ENCODE measurements around the gene NDUFS6.

Gene NDUFS6
- total RNA-seq = 12.2 to 71.9 (median 25.3) reads per million in 3 experiments

DNA sequence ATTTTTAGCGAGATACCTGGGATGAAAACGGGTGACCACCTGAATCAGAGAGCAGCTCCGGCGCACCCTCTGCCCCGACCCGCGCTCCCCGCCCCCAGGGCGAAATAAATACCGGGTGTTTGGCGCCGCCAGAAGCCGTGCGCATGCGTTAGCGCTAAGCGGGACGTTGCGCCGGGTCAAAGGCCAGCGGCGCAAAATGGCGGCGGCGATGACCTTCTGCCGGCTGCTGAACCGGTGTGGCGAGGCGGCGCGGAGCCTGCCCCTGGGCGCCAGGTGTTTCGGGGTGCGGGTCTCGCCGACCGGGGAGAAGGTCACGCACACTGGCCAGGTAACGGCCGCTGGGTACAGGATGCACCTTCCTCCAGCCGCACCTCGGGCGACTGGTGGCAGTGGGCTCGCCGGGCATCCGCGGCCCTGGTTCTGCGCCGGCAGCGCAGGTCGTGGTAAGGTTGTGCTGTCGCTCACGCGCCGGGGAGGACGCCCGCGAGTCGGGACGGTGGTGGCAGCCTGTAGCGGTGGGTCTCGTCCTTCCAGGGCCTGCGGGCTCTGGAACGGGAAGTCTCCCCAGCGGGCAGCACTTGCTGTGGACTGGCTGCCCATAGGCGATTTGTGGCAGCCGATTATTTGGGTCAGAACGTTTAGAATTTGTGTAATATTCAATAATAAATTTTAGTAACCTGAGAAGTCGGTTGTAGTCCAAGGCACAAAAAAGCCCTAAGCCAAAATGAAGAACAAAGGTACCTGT is at the start of gene NDUFS6:
Gene NDUFS6, plus strand, starts transcription at position 186 of the 745 bp plus-strand sequence. Its CDS starts 11 bp downstream, at position 197.
- DNase-seq = peak; percentile 69

DNA sequence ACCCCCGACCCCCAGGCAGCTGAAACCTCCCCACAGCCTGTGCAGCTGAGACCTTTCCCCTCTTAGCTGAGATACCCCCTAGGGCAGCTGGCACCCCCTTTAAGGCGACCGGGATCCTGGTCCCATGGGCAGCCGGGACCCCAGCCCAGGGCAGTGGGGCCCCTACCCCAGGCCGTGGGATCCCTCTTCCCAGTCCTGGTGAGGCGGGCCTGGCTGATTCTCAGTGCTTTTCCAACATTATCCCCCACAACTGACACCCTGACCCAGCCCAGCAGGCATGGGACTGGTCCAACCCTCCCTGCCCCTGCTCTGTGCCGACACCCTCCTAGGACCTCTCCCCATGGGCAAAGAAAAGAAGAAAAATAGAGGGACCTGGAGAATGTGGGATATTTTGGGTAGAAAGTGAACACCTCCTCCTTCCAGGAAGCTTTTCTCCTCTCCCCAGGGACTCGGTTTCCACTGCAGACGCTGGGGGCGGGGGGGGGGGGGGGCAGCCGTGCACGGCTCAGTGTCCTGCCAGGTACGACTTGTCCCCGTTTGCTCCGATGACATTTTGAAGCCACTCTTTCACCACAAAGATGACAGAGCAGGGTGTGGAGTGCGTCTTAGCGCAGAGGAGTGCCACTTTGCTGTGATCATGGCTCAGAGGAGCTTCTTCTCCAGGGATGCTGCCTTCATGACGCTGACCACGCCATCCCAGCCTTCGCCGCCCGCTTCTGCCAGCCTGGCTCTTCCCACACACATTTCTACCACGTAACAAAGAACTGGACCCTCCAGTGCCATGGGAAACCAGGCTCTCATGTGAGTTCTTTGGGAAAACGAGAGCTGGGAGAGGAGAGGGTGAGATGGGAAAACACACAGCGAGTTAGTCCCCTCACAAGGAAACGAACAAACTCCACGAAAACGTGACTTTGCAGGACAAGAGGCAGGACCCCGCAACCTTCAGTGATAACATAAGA is 49.1 kb upstream of the NDUFS6 start:
- no peak for DNase-seq

DNA sequence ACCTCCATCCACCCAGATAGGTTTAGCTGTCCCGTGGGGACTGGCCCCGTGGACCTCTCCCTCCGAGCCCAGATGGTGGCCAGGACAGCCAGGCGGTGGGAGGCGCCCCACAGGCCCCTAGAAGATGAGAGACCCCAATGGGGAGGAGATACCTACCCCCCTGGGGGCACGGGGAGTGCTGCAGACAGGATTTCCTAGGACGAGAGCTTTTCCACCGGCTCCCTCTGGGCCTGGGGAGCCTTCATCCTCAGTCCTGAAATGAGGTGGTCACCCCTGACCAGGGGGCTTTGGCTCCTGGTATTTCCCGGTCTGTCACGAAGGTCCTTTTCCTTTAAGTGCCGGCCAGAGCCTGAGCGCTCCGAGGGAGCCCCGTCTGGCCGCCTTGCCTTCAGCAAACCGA is 48.3 kb upstream of the NDUFS6 start:
- DNase-seq = no peak

DNA sequence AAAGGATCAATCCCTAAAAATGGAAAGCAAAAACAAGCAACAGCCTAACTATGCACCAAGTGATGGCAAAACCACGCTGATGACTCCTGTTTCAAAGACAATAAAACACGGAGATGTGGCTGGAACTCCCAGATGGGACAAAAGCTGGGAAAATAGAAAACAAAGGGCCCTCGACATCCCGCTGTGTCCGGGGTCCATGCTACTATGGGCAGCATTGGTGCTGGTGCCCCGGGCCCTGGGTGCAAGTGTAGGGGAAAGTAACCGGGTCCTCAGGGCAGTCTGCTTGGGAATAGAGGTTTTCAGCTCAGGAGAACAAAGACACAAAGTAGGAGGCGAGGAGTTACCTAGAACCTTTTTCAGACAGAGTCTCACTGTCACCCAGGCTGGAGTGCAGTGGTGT is 47.7 kb upstream of the NDUFS6 start:
- no peak for DNase-seq

DNA sequence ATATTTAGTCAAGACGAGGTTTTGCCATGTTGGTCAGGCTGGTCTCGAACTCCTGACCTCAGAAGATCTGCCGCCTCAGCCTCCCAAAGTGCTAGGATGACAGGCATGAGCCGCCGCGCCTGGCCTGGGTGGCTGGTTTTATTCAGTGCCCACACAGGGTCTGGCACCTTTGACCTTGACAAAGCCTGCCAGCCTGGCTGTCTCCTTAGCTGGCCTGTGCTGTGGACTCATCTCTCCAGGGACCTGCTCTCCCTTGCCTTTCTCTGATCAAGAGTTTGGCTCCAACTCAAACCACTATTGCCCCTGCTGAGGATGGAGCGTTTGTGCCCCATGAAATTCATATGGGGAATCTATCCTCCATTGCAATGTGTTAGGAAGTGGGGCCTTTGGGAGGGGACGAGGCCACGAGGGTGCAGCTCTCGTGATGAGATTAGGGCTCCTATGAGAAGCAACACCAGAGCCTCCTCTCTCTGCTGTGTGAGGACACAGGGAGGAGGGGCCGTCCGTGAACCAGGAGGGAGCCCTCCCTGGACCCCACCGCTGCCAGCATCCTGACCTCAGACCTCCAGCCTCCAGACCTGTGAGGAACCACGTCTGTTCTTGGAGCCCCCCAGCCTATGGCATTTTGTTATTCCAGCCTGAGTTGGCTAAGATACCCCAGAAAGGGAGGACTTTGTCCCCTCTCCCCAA is 46.5 kb upstream of the NDUFS6 start:
- DNase-seq = no peak

DNA sequence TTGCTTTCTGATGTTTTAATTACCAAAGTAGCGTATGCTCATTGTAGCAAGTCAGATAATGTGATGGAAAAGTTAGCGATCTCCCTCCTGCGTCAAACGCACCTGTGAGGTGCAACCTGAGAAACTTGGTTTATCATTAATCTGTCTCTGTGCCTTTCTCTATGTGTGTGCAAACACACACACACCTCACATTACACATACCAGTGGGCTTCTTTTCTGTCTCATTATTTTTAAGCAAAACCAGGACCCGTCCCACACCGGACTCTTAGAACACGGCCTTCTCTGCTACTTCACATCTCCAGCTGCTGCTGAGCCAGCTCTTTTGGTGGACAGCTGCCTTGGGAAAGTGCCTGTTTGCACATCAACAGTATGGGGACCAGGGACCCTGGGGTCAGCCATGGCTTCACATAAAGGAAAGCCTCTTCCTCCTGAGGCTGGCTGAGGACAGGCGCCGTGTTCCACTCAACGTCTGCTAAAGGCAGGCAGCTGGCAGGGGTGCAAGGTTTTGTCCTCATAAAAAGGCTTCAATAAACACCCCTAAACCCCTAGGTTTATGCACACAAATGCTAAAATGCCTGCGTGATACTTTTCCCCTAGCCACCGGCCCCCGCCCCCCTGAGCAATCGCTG is 45.8 kb upstream of the NDUFS6 start:
- no peak for DNase-seq

DNA sequence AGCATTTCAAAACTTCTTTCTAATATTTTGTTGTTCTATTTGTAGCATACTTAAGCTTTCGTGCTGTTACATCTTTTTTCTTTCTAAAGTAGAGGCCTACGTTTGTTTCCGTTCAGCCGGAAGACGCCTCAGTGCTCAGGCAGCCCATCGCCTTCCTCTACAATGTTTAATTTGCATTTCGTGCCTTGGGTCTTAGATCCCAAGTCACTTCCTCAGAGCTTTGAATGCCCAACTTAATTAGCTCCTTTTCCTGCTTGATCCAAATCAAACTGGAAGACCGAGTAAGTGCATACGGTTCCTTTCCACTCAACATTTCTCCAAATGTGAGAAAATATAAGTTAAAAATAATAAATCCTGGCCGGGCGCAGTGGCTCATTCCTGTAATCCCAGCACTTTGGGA is 44.7 kb upstream of the NDUFS6 start:
- DNase-seq = no peak

DNA sequence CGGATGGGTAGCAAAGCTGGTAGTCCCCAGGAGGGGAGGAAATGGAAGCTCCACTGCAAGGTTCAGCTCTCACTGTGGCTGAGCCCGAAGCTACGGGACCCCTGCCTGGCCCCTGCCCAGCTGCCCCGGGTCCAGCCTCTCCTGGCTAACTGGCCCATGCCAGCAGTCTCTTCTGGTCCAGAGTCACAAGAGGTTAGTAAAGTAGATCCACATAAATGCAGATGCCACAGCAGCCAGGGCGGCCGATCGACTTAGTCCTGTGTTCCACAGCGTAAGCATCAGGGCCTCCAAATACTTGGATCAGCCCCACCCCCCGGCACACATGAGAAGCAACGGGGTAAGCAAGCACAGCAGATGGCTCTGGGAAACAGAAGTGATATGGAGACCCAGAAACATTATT is 43.7 kb upstream of the NDUFS6 start:
- no peak for DNase-seq

DNA sequence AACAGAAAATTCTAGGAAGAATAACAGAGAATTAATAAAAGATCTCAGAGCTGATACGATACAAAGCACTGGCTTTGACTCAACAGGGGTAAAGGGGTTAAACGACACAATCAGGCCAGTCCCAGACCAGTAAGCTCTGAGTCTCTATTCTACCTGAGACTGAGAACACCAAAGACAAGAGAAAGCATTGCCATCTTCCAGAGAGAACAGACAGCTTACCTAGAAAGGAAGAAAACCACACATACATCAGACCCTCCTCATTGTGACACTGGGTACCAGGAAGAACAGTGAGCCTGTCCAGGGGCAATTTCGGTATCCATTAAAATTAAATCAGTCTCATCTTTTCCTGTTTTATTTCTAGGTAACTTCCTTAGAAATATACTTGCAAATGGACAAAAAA is 42.6 kb upstream of the NDUFS6 start:
- no peak for DNase-seq

DNA sequence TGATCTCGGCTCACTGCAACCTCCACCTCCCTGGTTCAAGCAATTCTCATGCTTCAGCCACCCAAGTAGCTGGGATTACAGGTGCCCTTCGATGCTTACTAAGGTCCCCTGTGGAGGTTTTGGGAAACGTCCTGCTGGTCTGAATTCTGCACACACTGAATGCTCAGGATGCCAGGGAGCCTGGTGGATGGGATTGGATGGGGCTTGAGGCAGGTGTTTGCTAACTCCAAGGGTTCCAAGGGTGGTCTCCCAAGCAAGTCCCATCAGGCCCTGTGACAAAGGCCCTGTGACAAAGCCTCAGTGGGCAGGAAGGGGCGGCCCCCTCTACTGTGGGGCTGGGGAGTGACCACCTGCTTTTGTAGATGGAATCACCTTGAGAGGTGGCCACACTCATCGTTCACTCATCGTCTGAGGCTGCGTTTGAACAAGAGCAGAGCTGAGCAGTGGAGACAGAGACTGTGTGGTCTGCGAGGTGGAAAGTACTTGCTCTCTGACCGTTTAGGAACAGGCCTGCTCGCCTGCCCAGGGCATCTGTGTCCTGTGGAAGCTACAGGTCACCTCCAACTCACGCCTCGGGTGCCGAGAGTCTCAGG is 41.7 kb upstream of the NDUFS6 start:
- no peak for DNase-seq

DNA sequence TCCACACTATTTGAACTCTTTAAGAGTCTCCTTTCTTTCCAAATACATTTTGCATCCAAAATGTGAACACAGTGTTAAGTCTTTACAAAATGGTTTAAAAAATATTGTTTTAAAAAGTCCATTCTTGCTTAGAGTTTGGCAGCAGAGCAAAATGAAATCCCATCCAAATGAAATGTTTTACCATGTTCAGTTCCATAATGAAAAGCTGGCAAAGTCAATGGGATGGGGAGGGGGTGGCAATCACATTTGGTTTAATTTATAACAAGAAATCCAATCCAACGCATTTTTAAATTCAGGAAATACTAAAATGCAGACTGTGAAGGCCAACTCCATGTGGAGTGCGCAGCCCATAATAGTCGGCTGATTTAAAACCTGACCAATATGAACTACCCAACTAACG is 41.0 kb upstream of the NDUFS6 start:
- no peak for DNase-seq

DNA sequence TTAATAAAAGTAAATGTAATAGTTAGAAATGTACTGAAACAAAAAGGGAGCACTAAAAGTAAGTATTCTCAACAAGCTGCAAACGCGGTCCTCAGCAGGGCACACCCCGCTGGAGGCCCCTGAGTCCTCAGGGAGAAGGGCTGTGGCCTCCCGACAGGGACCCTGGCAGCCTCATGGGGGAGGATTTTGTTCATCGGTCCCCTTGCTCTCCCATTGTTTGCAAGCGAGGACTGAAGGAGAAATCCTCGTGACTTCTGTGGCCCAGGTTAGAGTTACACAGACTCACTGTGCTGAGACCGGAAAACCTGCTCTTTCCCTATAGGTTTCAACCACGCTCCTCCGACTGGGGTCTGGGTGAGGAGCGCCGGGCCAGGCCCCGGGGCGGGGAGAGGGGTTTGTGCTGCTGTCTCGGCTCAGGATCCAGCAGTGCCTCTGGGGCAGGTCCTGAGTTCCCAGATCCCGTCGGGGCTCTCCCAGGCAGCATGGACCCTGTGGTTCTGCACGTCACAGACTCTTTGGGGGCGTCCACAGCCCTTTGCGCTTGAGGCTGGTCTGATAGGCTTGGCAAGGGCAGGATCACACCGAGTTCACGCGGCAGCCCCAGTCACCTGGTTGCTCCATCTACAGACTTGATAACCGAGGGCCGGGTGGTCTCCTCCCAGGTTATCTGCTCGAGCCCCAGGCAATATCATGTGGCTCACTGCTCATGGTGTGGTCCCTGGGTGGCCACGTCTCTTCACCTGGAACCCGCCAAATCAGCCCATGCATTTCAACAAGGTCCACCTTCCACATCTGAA is 40.4 kb upstream of the NDUFS6 start:
- no peak for DNase-seq

DNA sequence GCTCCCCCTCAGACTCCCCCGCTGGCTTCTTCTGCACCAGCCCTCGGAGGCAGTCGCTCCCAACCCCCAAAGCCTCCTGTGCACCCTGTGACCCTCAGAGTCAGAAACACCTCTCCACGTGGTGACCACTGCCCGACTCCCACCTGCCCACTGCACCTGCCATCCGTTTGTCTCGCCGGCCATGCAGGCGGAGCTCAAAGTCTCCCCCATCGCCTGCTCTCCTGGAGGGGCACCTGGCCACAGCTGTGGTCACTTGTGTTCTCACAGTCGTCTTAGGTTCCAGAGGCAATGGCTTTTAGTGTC is 39.8 kb upstream of the NDUFS6 start:
- no peak for DNase-seq

DNA sequence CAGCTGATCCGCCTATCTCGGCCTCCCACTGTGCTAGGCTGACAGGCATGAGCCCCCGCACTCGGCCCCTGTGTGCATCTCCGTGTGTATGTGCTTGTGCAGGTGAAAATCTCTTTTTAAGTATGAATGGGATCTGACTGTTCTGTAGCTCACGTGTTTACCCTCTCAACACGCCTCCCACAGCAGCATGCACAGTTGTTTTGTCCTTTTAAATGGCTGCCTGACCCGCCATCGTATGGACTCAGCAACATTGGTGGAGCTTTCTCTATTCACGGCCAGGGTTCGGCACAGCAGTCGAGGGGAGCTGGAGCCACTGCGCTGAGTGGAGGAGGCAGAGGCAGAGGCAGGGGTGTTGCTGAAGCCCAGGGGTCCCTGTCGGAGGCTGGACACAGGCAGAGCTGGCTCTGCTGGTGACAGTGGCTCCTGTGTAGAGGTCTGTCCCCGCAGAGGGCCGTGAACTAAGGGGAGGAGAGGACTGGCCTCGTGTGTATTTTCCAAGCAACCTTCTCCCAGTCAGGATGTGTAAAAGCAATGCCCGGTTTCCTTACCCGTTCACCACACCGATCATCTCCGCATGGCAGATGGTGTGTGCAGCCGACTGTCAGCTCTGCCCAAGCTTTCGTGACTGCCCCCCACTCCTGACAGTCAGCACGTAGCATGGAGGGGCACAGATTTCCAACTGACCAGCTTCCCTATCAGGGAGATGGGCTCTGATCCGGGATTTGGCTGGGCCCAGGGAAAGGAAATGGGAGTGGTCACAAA is 38.9 kb upstream of the NDUFS6 start:
- no peak for DNase-seq

DNA sequence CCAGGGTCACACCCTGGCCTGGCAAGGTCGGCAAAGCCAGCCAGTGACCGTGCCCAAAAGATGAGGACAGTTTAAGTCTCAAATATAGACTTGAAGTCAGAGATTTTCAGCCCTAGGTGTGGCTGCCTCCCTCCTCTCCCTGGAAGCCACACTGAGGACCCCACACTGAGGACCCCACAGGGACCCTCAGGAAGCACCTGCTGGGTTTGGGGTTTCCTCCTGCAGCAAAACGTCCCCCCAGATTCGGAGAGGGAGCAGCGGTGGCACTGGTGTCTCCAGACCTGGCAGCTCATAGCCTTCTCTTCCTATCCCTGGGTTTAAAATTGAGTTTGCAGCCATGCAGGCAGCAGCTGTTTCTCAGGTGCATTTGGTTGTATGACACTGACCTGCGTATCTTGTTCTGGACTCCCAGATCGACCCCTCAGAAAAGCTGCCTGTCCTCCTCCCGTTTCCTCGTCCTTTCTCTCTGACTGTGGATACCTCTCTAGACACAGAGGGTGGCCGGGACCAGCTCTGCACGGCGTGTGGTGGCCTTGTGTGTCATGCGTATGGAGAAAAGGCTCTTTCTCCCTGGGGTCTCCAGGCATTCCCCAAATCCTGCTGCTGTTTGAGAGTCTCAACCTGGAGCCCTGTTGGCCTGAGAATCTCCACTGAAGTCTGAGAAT is 38.2 kb upstream of the NDUFS6 start:
- DNase-seq = no peak

DNA sequence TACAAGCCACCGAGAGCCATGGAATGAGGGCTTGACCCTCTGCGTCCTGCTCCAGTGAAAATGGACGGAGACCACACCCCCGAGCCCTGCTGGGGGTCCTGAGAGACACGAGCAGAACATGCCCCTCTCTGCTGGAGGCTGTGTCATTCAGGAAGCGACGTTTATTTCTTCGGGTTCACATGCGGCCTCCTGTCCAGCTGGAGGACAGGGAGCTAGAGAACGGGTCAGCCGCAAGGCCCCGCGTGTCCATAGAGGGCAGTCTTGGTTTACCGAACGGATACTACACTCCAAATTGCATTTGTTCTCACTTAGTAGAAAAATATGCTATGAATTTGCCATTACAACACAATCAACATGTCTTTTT is 37.7 kb upstream of the NDUFS6 start:
- DNase-seq = peak; percentile 17

DNA sequence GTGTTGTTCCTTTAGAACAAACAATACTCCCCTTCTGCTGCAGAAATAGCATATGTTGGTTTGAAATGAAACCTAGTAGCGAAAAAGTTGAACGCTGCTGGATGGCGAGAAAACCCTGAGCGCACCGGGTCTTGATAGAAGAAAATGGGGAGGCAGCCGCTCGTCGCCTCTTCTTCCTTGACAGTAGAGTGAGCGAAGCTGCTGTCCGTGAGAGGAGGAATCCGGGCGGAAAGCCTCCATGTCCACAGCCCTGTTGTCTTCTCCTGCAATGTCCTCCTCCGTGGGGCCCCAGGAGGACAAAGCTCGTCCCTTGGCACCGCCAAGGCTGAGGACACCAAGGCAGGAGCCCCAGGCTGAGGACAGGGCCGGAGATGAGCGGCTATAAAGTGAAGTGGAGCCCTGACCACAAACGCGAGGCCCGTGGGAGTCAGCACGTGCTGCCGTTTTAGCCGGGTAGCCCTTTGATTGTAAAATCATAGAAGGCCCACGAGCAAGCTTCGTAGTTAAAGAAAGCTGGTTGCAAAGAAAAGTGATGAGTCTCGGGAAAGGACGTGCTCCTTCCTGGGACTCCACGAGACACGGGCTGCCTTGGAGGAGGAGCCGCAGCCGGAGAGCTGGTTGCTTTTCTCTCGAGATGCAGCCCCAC is 37.1 kb upstream of the NDUFS6 start:
- no peak for DNase-seq

DNA sequence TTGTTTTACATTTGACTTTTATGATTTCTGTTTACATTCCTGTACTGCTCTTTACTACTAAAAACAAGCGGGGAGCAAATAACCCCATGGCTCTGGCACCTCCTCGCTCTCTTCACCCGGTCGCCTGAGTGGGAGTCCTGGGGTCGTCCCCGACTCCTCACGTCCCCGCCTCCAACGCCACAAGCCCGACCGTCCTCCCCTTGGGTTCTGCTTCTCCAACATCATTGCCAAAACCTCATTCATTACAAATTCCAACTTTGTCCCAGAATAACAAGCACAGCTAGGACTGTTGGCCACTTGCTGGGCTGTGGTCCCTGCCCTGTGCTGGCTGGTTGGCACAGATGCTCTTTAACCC is 36.6 kb upstream of the NDUFS6 start:
- no peak for DNase-seq

DNA sequence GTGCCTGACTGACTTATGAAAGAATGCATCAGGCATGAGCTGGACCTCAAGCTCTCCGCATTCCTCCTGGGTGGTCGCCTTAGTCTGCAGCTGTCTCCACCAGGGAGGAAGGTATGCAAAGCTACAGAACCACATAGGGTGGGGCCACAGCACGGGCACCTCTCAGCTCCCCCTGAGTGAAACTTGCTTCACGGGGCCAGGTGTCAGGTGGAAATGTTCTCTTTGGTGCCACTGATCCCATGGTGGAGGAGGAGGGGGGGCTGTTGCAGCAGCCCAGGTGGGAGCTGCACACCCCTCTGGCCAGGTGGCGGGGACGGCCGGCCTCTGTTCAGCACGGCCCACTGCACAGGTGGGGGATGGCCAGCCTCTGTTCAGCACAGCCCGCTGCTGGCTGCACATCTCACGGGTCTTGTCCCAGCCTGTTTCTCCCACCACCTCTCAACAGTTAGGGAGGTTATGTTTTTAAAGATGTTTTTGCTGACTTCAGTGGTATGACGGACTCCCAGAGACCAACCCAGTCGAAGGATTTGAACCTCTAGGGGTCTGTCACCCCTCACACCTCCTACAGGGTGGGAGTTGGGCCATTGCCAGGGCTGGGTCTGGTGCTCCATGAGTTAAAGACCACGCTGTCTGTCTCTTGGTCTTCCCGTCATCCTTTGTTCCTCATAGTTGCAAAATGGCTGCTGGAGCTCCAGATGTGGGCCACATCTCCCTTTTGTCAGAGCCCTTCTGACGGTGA is 35.9 kb upstream of the NDUFS6 start:
- DNase-seq = no peak

All from central memory CD4-positive, alpha-beta T cell (primary cell).